Measurements from ENCODE around the gene RAB31. TPM values are rescaled to one million over a fixed set of nuclear protein-coding genes. Genes with fewer than 3 reads are reported as not detected.
A peak's percentile ranks its signal among the peaks of the same experiment; 100 is the strongest.

The RAB31 gene
- total RNA-seq, 1 donor from 2014 or later, result 26.0 TPM

DNA sequence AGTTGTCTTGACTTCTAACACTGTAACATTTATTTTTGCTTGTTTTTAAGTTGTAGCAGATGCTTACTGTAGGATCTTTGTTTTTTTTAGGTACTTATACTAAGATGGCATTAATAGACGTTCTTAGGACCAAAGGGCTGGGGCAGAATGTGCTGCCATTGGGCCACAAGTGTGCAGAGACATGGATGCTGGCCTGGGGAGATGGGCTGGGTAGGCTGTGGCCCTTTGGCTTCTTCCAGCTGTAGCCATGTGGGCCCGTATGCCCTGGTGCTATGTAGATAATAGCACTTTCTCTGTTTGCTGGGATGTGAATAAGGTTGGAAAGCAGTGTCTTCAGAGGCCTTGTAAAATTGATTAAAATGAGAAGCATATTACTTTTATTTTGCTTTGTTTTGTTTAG lies 18.8 kb downstream of the RAB31 start:
- no peak overlapping the region for H3K4me3 ChIP-seq
- intact Hi-C loops (cut with DNase I), result no loop called here
- TF ChIP-seq, protein P1, sequence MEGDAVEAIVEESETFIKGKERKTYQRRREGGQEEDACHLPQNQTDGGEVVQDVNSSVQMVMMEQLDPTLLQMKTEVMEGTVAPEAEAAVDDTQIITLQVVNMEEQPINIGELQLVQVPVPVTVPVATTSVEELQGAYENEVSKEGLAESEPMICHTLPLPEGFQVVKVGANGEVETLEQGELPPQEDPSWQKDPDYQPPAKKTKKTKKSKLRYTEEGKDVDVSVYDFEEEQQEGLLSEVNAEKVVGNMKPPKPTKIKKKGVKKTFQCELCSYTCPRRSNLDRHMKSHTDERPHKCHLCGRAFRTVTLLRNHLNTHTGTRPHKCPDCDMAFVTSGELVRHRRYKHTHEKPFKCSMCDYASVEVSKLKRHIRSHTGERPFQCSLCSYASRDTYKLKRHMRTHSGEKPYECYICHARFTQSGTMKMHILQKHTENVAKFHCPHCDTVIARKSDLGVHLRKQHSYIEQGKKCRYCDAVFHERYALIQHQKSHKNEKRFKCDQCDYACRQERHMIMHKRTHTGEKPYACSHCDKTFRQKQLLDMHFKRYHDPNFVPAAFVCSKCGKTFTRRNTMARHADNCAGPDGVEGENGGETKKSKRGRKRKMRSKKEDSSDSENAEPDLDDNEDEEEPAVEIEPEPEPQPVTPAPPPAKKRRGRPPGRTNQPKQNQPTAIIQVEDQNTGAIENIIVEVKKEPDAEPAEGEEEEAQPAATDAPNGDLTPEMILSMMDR (IDR thresholded peaks at IDR 0.05), result no peak
- TF ChIP-seq POLR2A (IDR thresholded peaks at IDR 0.05) (no peak), POLR2AphosphoS5 (IDR thresholded peaks at IDR 0.05; ENCODE audit: insufficient read depth in 1 of 2, low read depth in 1 of 2) (no peak)

GRCh38 chr18:9730786-9731185 lies 22.7 kb downstream of the RAB31 start:
- Histone ChIP-seq H3K27ac (no peak overlapping the region), H3K9me3 (no peaks in the 10 kb centered on the region), H3K36me3 (peaks cover 0 to 12% of the 10 kb centered on the region in 2 donors), H3K4me1 (peaks cover 29% of the 10 kb centered on the region), H3K27me3 (no peaks in the 10 kb centered on the region), H3K4me3 (no peak overlapping the region)
- no peak for DNase-seq (ENCODE audit: extremely low spot score in 2 of 2)
- TF ChIP-seq POLR2A (IDR thresholded peaks at IDR 0.05) (no peak), POLR2AphosphoS5 (IDR thresholded peaks at IDR 0.05; ENCODE audit: insufficient read depth in 1 of 2, low read depth in 1 of 2) (no peak)
- TF ChIP-seq, protein P1 (IDR thresholded peaks at IDR 0.05), result no peak
- intact Hi-C loops (cut with DNase I), result no loop called here

More for the DNA sequence above, 18.8 kb downstream of the RAB31 start:
- Histone ChIP-seq H3K27me3 (no peaks in the 10 kb centered on the region), H3K27ac (no peak overlapping the region), H3K4me1 (peaks cover 22% of the 10 kb centered on the region), H3K9me3 (no peaks in the 10 kb centered on the region), H3K36me3 (peaks cover 0 to 3% of the 10 kb centered on the region in 2 donors)
- no peak for DNase-seq (ENCODE audit: extremely low spot score in 2 of 2)

GRCh38 chr18:9731380-9731779 lies 23.3 kb downstream of the RAB31 start:
- intact Hi-C loops (cut with DNase I), result no loop called here
- Histone ChIP-seq H3K4me1 (peaks cover 28% of the 10 kb centered on the region), H3K36me3 (peaks cover 0 to 12% of the 10 kb centered on the region in 2 donors), H3K27ac (no peak overlapping the region), H3K27me3 (no peaks in the 10 kb centered on the region), H3K9me3 (no peaks in the 10 kb centered on the region), H3K4me3 (no peak overlapping the region)
- TF ChIP-seq POLR2AphosphoS5 (IDR thresholded peaks at IDR 0.05; ENCODE audit: insufficient read depth in 1 of 2, low read depth in 1 of 2), result peak in 1 of 2 donors; percentile 12
- TF ChIP-seq POLR2A (IDR thresholded peaks at IDR 0.05), result no peak
- DNase-seq (ENCODE audit: extremely low spot score in 2 of 2), result peak in 1 of 2 donors; percentile 40

DNA sequence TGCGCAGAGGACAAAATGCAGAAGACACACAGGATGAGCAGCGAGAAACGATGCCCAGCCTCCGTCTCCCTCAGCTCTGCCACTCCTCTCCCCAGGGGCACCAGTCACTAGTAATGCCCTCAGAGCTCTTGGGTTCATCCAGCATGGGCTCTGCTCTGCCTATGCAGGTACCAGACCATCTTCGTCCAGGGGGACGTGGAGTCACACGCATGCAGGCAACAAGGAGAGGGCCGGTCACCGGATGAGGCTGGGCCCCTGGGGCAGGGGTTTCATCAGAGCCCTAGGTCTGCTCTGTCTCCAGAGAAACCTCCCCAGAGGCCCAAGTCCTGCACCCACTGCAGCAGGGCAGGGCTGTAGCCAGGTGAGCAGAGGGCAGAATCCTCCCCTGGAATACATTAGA lies 23.9 kb downstream of the RAB31 start:
- intact Hi-C loops (cut with DNase I), result no loop called here
- H3K4me1 ChIP-seq, result peaks cover 34% of the 10 kb centered on the region
- no peaks in the 10 kb centered on the region for H3K27me3 ChIP-seq
- TF ChIP-seq, protein P1 (IDR thresholded peaks at IDR 0.05), result no peak
- TF ChIP-seq POLR2AphosphoS5 (IDR thresholded peaks at IDR 0.05; ENCODE audit: insufficient read depth in 1 of 2, low read depth in 1 of 2) (no peak), POLR2A (IDR thresholded peaks at IDR 0.05) (no peak)
- peaks cover 0 to 12% of the 10 kb centered on the region in 2 donors for H3K36me3 ChIP-seq
- peak in 1 of 2 donors; percentile 64 for DNase-seq (ENCODE audit: extremely low spot score in 2 of 2)
- no peak overlapping the region for H3K27ac ChIP-seq
- H3K9me3 ChIP-seq, result no peaks in the 10 kb centered on the region
- H3K4me3 ChIP-seq, result no peak overlapping the region

DNA sequence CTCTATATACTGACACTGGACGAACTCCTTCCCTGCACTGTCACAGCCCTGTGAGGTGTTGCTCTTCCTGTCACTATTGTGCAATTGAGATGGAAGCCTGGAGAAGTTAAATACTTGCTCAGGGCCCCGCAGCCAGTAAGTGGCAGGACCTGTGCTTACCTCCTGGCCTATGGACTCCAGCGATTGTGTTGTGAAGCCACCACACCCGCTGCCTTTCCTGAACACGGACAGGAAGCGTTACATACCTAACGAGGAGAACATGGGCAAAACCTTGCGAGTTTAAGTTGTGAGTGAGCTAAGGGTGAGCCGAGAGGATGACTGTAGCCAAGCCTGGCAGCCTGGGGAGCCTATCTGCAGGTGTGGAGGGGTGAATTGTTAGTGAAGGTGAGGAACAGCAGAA lies 26.1 kb downstream of the RAB31 start:
- Histone ChIP-seq H3K4me1 (peaks cover 49% of the 10 kb centered on the region), H3K36me3 (peaks cover 0 to 12% of the 10 kb centered on the region in 2 donors), H3K27me3 (no peaks in the 10 kb centered on the region), H3K9me3 (no peaks in the 10 kb centered on the region), H3K27ac (no peak overlapping the region), H3K4me3 (no peak overlapping the region)
- TF ChIP-seq, protein P1 (IDR thresholded peaks at IDR 0.05), result no peak
- TF ChIP-seq POLR2A (IDR thresholded peaks at IDR 0.05) (no peak), POLR2AphosphoS5 (IDR thresholded peaks at IDR 0.05; ENCODE audit: insufficient read depth in 1 of 2, low read depth in 1 of 2) (no peak)
- peak in 1 of 2 donors; percentile 83 for DNase-seq (ENCODE audit: extremely low spot score in 2 of 2)
- intact Hi-C loops (cut with DNase I), result no loop called here
